ENCODE measurements around the gene GNS.

The GNS gene

DNA sequence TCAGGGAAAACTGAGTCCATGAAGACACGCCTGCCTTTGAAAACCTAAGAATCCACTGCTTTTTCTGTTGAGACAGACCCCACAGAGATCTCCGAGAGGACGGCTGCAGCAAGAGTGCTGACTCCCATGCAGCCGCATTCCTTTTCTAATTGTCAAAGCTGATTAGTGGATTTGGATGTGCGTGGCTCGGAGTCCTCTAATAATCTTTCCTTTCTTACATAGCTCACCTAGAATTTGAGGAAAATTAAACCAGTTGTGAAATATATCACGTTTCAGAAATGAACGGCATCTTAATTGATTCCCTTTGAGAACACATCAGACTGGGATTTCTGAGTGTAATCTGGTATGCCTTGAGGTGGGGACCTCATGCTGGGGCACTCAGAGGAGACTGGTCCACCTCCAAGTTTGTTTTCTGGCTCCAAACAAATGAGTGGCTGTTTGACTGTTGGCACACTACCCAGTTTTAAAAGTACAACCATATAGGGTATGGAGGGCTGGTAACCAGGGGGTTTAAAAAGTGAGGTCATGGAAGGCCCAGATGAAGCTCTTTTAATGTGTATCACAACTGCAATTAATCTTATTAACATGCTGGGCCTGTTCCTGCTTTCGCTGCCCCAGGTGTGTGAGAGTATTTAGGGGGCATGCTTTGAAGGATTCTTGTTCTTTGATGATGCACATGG is 85.6 kb downstream of the GNS start:
- no peak for DNase-seq (ENCODE audit: low spot score)

- no peak for DNase-seq (ENCODE audit: low spot score)
Observed at GRCh38 chr12:64672925-64673409, 86.2 kb downstream of the GNS start.

GRCh38 chr12:64671681-64672080 is 87.5 kb downstream of the GNS start:
- no peak for DNase-seq (ENCODE audit: low spot score)

DNA sequence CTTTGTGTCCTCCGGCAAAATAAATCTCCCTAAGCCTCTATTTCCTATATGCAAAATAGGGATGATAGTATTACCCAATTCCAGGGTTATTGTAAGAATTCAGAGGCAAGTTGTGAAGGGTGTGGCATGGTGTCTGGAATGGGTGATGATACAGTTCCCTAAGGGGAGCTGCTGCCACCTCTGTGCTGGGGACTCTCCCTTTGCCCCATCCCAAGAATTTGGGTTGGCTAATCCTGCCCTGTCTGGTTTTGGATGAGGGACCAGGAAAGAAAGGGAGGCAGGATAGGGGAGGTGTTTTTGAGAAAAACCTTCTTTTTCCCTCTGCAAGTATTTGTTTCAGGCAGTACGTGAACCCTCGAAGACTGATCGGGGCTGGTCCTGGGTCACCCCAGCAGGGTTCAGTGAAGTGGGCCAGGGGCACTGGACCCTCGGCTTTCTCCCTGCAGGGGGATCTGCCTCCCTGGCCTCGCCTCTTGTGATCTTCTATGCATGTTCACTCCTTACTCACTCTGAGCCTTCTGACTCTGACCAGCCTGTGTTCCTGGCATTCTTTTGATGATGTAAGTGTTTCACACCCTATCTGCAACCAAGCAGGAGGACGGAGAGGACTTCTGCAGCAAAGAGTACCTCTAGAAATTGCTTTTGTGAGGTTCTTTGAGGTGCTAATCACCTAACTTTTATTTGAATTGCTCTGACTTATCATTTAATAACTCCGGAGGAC is 88.1 kb downstream of the GNS start:
- peak; percentile 30 for DNase-seq (ENCODE audit: low spot score)

- no peak for DNase-seq (ENCODE audit: low spot score)
Observed at GRCh38 chr12:64670019-64670418, 89.2 kb downstream of the GNS start.

- DNase-seq (ENCODE audit: low spot score): no peak
Observed at GRCh38 chr12:64669270-64669842, 89.8 kb downstream of the GNS start.

GRCh38 chr12:64667793-64668192 is 91.4 kb downstream of the GNS start:
- DNase-seq (ENCODE audit: low spot score): no peak

GRCh38 chr12:64666054-64666914 is 92.9 kb downstream of the GNS start:
- no peak for DNase-seq (ENCODE audit: low spot score)

GRCh38 chr12:64665514-64665913 is 93.7 kb downstream of the GNS start:
- no peak for DNase-seq (ENCODE audit: low spot score)
